GDM1 (cell line): ENCODE data around the gene ARHGAP26.
"Not testable (repeated sequence)": the region's sequence is repeated elsewhere in the genome, so short reads cannot be mapped to it uniquely, and the experiment has no call there.

Source experiments
- DNase-seq: peaks from one replicate; lab custom pipeline; 2025; lab: John Stamatoyannopoulos, UW

Gene ARHGAP26

DNA sequence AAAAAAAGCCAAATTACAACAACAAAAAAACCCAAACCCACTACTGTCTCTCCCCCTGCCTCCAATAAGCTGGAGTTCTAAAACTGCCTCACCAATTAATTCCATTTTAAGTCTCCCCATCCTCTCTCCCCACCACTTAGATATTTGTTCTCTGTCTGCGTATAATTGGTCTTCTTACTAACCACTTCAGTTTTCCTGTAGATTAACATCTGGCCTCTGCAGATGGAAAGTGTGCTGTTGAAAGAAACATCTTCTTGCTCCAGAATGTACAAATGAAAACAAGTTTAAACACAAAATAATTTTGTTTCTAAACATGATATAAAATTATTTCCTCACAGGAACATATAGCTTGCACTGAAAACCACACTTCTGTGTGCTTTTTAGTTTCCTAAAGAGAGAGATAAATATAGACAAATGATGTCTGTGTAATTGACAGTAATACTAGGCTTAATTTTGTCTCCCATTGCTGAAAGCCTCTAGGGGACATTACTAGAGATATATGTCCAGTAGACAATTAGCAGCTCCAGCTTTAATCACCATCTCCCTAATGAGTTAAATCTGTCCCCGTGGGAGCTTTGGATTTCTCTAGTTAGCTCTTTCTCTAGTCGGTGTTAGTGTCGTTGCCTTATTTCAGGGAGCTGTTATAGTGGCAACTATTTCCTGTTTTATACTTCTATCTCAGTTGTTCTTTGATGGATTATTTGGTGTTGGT, 164.0 kb downstream of the ARHGAP26 start:
- no peak for DNase-seq

DNA sequence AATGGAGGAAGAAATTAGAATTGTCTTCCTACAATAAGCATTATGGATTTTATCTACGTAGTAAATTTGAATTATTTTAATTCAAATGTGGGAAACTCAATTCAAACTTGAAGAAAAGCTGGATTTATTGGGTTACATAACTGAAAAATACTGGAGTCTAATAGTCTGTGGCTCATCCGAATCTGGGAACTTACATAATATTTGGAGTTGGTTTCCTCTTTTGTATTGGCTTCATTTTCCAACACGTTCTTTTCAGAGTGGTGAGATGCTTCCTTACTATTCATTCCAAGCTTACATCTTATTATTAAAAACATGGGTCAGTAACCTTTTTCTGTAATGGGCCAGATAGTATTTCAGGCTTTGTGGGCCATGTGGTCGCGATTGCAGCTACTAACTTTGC, 164.8 kb downstream of the ARHGAP26 start:
- DNase-seq: no peak

DNA sequence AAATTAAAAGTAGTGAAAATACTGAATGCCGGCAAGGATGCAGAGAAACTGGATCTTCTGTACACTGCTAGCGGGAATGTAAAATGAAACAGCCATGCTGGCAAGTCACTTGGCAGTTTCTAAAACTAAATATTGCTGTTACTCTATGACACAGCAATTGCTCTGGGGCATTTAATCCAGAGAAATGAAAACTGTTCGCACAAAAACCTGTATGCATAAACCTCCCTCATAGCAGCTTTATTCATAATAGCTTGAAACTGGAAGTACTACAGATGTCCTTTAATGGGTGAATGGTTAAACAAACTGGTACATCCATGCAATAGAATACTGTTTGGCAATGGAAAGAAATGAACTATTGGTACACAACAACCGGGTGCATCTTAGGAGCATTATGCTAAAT, 167.2 kb downstream of the ARHGAP26 start:
- DNase-seq: no peak

DNA sequence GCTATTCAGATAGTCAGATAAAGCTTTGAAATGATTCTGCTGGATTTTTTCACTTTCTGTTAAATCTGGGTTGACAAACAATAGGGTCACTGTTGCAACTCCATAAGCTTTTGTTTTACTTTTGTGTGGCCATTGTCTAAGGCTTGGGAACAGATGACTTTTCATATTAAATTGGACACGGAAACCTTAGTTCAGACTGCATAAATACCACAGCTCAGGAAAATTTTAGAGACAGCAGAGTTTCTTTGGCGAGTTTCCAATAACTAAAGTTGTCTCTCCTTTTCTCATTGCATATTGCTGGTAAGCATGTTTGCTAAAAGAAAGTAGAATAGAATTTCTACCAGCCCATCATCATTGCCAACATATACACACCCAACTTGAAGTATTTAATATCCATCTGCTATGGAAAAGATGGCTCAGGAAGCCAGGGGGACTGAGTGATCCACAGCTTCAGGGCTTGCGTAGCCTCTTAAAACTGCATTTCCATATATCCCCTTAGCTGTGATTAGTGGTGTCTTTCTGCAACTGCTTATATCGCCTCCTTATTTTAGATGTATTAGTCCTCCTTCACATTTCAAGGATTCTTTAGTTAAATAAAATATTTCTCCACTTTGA, 168.2 kb downstream of the ARHGAP26 start:
- no peak for DNase-seq

DNA sequence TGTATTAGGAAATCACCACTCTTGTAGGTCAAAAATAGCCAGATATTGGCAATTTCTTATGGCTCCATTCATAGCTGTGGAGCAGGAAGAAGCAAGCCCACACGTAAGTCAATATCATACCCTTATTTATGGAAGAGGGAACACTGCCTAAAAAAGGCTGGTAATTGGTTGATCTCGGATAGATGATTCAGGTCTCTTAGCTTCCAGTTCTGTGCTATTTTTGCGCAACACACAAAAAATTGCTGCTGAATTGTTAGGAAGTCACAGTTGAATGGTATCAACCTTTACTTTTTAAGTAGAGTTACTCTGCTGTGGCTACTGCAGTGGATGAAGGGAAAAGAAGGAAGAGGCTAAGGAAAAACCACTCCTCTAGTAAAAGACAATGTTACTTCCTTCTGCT, 168.8 kb downstream of the ARHGAP26 start:
- no peak for DNase-seq

DNA sequence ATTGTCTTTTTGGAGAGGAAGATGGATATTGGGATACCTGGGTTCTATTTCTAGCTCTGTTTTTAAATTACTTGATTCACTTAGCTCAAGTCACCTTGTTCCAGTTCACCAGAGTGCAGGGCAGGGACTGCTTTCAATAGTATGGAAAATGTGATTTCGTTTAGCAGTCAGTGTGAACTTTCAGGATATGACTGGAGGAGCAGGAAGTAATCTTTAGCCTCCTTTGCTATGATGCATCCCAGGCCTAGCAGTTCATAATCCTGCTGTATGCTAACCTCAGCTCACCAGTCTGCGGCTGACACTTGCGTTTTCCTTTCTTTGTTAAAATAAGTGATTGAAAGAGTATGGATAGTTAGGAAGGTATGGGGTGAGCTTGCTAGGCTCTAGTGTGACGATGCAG, 169.7 kb downstream of the ARHGAP26 start:
- DNase-seq: no peak

DNA sequence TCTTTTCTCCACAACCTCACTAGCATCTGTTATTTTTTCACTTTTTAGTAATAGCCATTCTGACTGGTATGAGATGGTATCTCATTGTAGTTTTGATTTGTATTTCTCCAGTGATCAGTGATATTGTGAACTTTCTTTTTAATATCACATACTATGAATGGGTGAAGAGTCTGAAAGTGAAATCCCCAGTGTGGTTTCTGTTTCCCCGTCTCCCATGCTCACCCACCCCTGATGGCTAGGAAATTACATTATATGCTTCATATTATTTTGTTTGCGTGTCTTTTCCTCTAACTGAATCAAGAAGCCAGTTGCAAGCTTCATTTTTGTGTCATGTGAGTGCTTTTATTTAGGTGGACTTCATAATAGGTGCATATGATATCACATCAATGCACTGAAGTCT, 171.1 kb downstream of the ARHGAP26 start:
- no peak for DNase-seq

DNA sequence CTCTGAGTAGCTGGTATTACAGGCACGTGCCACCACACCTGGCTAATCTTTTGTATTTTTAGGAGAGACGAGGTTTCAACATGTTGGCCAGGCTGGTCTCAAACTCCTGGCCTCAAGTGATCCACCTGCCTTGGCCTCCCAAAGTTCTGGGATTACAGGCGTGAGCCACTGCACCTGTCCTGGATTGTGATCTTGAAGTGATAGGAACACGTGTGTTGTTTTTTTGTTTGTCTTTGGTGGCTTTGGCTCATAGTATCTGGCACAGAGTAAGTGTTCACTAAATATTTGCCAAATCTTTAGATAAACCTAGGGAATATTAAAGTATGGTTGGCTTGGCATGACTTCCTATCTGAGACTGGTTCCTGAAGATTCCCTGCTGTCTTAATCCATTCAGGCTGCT, 172.7 kb downstream of the ARHGAP26 start:
- DNase-seq: no peak

DNA sequence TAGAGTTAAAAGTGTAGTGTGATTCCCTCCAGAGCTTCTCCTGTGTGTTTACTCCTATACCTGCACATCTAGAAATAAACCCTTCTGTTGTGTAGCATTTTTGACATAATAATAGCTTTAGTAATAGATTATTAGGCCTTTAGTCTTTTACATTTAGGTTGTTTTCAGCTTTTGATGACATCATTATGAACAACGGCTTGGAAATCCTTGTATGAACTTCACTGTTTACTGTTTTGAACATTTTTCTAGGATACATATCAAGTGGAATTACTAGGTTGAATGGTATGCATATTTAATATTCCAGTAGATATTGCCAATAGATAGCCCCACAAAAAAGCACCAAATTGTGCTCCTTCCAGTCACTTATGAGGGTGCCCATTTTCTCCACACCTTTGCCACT, 174.0 kb downstream of the ARHGAP26 start:
- no peak for DNase-seq

DNA sequence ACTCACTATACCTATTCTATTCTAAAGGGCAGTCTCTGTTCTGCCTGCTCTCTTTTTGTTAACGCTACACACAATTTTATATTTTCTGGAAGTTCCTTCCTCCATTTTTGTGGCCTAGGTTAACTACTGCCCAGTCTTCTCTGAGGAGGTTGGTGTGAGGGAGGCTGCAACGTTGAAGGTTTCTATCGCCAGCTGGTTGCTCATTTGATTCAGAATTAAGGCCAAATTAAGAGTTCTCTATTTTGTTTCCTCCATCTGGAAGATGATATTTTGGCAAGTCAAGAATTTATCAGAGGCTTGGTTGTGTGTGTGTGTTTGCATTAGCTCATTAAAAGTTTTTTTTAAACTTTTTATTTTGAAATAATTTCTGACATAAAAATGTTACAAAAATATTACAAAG, 175.1 kb downstream of the ARHGAP26 start:
- no peak for DNase-seq

DNA sequence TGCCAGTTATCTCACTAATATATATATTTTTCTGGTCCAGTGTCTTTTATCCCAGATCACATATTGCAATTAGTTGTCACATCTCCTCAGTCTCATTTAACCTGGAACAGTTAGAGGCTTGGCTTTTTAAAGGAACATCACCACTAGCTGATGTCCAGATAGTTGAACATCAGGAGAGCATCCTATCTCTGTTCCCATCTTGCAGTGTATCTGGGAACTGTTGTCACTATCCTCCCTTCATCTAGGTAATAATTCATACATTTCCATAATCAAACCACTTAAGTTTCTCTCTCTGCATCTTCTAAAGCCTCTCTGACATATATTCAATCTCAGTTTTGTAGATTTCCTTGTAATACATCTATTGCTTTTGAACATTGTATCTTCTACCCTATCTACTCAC, 175.7 kb downstream of the ARHGAP26 start:
- no peak for DNase-seq

DNA sequence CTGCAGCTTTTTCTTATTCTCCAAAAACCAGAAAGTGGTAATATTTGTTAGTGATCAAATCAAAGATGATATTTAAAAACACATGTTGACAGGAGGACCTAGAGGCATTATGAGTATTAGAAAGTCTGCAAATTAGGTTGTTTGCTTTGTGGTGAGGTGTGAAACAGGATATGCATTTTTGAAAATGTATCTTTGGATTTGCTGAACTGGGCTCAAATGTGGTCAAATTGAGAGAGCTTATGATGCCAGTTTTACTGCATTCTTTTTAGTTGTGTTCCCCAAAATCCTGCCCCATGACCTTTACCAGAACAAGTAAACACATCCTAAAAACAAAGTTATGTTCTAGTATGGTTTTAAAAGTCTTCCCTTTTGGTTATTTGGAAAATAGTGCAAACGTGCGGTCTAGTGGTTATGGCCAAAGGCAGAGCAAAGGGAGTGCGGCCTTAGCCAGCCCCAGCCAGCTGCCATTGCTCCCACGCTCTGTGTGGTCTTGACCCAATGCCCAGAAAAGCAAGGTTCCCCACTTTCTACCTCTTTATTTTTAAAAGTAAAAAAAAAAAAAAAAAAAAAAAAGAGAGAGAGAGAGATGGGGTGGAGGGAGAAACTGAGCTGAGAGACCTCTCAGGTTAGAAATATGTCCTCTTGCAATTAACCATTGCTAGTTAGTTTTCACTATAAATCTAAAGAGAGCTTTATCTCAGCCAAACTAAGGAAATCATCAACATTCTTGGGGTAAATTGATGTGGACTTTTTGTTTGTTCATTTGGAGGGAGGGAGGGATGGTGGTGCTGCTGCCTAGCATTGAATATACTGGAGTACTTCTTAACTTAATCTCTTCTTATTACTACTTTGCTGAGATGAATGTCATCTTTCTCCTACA, 176.6 kb downstream of the ARHGAP26 start:
- DNase-seq: no peak

DNA sequence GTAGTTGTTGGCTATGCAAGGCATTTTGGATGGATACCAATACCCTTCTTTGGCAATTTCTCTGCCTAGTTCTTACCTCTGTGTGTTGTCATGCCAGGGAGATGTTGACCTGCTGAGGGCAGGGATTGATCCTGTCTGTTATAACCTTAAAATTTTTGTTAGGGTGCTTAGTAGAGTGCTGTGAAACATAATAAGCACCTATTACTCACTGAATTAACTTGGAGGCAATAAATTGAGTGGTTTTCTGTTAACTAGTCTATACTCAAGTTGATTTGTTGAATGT, 177.2 kb downstream of the ARHGAP26 start:
- DNase-seq: no peak

DNA sequence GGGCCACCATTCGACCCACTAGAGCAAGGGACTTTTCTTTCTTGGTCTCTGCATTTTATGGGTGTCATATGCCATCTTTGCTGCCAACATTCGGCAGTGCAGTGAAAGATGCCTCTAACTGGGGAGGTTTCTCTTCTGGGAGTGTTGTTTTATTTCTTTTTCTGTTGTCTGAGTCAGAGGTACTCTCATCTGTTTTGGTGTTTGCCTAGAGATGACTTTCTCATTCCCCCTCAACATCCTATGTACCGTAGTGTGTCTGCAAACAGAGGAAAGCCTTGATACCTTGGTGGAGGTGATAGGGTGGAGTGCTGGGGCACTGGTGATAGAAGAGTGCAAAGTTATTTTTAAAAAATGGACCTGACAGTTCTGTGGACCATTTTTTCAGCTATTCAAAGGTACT, 182.1 kb downstream of the ARHGAP26 start:
- DNase-seq: no peak

DNA sequence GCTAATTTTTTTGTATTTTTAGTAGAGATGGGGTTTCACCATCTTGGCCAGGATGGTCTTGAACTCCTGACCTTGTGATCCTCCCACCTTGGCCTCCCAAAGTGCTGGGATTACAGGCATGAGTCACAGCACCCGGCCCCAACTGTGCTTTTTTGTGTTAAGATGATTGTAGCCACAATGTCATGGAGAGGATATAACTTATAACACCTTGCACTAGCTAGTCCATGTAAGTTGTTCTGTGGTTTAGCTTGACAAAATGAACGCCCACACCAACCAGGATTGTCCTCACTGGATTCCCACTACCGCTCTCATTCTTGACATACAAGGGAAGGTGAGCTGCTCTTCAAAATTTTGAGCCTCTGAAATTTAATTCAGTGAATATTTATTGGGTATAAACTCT, 182.7 kb downstream of the ARHGAP26 start:
- not testable (repeated sequence) for DNase-seq

DNA sequence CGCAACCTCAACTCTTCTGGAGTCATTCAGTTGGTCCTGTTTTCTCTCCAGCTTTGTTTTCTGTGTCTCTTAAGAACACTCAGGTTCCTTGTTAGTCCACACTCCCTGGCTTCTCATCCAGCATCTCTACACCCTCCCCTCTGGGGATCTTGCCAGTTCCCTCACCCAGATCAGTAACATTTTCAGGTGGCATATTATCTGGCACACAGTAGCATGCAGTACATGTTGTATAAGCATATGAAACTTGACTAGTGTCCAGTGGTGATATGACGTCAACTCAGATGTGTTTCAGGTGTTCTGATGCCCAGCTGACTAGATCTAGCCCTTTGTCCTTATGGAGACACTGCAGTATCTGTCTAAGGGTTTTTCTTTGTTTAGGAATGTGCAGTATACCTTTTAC, 184.3 kb downstream of the ARHGAP26 start:
- no peak for DNase-seq

DNA sequence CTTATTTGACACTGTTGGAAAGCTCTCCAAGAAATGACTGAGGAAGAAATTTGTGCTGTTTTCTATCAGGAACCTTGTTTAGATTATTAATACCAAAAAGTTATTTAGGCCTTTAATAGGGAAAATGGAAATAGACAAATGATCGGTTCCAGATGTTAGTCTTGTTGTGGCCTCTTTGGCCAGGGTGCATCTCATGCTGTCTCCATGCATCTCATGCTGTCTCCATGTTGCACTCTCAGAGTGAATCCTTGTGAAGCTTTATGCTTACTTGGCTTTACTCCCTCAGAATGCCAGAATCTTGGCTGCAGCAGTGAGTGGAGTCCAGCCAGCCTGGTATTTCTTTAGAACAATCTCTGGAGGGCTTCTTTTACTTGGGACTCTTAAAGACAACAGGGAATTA, 185.5 kb downstream of the ARHGAP26 start:
- DNase-seq: no peak

DNA sequence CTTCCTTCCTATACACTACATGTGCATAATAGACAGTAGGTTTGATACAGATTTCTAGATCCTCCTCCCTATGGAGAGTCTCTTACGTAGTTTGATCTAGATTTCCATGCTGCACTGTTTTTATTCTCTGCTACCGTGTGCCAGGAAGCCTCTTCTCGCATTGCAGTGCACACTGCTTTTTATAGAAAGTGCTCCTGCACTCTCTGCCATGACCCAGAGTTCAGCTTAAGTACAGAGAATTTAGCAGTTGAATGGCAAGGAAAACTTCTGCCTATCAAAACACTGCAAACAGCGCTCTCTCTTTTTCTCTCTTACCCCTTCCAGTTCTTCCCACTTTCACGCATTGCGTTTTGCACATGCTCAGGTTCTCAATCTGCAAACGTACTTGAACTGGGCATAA, 187.4 kb downstream of the ARHGAP26 start:
- no peak for DNase-seq

DNA sequence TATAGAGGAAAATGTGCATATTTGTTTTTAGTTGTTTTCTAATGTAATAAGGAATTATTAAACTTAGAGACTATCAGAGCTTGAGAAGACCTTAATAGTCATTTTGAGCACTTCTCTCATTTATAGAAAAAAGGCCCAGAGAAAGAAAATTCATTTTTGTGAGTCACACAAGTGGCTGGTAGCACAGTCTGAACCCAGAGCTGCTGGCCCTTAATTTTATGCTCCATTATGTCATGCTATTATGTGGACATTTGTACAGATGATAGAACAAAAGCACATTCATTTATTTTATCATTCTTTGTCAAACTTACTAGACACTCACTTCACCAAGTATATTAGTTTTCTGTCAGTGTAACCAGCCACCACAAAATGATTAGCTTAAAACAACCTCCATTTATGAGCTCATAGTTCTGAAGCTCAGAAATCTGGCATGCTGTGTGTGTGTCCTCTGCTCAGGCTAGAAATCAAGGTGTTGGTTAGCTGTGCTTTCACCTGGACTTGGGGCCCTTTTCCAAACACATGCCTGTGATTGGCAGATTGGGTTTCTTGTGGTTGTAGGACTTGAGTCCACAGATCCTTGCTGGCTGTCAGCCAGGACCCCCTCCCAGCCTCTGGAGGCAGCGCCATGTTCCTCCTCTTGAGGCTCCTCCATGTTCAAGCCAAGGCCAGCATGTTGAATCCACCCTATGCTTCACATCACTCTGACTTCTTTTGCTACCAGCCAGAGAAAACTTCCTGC, 188.9 kb downstream of the ARHGAP26 start:
- no peak for DNase-seq

DNA sequence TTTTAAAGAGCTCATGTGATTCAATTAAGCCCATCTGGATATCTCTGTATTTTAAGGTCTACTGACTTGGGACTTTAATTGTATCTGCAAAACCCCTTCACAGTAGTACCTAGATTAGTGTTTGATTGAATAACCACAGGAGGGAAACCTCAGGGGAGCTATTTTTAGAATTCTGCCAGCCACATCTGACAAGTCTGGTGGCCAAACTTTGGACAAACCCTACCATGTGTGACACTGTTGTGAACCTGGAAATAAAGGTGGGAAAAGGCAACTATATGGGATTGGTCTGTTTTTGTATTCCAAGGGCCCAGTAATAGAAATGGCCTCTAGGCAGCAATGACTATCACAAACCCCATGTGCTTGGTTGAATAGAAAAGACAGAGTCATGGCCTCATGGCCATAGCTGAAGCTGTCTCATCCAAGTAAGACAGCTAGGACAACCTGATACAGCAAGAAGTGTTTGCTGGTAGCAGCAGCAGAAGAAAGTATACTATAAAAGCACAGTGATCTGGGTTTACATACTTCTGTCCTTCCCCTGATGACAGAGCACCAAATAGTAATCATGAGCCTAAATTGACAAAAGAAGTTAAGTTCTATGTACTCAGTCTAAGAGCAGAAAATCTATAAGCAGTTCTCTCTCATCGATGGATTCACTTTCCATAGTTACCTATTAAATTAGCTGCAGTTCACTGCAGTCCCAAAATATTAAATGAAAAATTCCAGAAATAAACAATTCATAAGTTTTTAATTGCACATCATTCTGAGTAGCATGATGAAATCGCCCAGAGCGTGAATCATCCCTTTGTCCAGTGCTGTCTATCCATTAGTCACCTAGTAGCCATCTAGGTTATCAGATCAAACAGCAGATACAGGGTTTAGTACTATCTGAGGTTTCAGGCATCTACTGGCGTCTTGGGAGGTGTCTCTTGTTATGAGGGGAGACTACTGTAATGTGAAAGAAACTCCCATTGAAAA, 189.8 kb downstream of the ARHGAP26 start:
- no peak for DNase-seq

DNA sequence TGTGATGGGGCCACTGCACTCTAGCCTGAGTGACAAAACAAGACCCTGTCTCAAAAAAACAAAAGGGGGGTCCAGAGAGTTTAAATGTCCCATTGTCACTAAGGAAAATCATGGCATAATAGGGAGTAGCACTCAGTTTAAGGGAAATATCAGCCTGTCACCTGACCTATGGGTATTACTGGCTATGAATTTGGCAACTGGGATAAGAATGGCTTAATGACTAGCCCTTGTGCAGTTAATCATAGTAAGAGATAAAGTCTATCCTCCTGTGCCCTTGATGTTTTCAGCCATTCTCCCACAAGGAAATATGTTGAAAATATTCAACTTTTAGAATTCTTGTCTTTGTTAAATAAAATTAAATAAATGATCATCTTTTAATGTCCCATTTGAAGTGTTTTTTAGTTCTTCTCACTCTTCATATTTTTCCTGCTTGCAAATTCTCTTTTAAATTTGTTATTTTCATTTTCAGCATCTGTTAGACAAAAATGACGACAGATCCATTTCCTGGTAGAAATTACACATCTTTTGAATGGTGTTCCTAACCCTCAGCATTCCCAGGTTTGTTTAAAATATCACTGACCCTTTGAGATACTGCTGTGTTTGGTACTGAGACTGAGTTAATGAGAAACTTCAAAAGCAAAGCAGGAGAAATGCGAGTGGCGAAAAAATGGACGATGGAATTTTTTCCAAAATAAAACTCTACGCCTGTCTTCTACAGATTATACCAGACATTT, 191.4 kb downstream of the ARHGAP26 start:
- no peak for DNase-seq
